ENCODE measurements around the gene GRID1.

DNA sequence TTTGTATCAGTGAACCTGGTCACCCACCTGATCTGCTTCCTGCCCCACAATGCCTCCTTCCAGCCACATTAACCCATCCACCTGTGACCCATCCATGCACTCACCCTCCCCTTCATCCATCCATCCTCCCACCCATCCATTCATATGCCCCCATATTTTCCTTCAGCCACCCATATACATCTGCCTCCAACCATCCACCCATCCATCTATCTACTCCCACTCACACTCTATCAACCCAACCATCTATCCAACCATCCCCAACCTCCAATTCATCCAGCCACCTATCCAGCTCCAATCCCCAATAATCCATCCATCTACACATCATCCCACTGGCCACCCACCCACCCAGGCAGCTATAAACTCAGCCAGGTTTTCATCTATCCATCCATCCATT is 51.0 kb downstream of the GRID1 start:
- TF ChIP-seq POLR2AphosphoS5 (IDR thresholded peaks at IDR 0.05; ENCODE audit: low read depth, low read length) (no peak), POLR2A (IDR thresholded peaks at IDR 0.05; ENCODE audit: low read depth, low read length) (no peak), SPI1 (IDR thresholded peaks at IDR 0.05; ENCODE audit: low read depth, low read length) (no peak)

Data from GM12891 (cell line).